HG03108 (cell line): ENCODE results near the gene RSPO1.

ENCODE experiments used
- ATAC-seq: cut with Tn5 transposase; IDR thresholded peaks from one replicate; pipeline ENCODE4 v1.9.1; 2021; ENCODE audit warnings: moderate library complexity; ENCODE audit not compliant: unreplicated experiment

Gene RSPO1

DNA sequence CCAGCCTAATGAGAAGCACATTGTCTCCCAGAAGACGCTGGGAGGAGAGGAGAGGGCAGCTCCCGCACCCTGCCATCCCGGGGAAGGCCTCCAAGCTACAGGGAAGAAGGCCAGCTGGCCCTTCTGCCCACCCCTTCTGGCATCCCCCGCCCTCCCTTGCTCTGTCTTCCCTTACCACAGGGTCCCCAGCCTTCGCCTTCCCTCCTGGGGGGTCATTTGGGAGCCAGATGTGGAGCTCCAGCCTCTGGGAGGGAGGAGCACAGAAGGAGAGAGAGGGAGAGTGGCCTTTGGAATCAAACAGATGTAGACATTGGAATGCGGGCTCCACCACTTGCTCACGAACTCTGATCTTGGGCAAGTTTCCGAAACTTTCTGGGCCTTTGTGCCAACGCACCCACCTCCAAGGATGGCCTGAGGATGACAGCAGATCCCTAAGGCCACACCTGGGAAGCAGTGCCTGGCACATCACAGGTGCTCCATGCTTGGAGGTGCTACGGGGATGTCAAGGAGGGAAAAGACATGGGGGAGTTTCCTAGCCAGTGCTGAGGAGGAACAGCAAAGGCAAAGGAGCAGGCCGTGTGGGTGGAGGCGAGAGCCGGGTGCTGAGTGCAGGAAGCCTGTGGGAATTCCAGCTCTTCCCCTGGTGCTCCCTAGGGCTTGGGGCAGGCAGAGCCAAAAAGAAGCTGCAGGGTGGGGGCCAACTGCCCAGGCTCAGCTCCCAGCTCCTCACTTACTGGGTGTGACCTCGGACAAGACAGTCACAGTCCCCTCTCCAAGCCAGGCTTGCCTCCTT, 23.1 kb upstream of the RSPO1 start:
- no peak for ATAC-seq

DNA sequence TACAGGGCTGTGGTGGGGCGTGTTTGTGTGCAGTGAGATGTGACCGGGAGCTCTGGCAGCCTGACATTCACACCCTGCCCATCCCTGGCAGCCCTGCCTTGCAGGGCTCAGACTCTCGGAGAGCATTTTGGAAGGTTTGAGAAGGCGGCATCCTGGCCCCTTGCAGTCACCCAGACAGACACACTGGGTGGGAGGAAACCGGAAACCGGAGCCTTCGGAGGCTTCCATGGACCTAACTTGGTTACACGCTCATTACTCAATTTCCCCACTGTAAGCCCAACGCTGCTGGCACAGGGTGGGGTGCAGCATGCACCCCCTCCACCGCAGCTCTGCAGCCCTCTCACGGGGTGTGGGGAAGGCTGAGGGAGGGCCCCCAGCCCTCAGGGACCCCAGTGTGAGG, 22.2 kb upstream of the RSPO1 start:
- no peak for ATAC-seq

DNA sequence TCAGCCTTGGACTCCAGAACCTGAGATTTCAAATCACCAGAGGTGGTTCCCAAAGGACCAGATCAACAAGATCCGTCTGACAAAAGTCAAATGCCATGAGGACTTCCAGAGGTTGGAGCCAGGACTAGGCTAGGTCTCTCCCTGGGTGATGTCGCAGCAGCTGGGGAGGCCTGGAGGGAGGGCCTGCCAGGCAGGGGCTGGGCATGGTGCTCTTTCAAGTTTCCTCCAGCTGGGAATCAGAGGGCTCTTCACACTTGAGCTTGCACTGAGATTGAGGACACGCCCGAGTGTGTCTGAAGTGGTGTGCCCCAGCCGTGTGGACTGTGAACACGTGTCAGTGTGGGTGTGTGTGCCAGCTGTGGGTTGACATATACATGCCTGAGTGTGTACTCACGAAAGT, 21.3 kb upstream of the RSPO1 start:
- ATAC-seq, result no peak

GRCh38 chr1:37655274-37655673, 20.6 kb upstream of the RSPO1 start:
- ATAC-seq, result no peak

GRCh38 chr1:37653906-37654305, 19.2 kb upstream of the RSPO1 start:
- no peak for ATAC-seq

DNA sequence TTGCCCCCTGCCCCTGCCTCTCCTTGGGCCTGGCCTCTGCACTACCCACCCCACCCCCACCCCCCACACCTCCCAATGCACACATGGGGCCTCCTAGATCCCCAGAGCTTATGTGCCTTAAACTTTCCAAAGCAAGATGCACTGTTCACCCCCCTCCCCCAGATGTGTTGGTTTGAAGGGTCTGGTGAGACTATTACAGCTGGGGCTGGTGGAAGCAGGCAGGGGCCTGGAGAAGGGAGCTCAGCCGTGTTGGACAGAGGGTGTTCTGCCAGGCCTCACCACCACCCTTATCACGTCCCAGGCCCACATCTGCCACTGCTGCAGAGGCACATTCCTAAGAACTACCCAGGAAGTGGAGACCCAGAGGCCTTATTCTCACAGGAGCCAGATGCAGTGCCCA, 18.3 kb upstream of the RSPO1 start:
- no peak for ATAC-seq

DNA sequence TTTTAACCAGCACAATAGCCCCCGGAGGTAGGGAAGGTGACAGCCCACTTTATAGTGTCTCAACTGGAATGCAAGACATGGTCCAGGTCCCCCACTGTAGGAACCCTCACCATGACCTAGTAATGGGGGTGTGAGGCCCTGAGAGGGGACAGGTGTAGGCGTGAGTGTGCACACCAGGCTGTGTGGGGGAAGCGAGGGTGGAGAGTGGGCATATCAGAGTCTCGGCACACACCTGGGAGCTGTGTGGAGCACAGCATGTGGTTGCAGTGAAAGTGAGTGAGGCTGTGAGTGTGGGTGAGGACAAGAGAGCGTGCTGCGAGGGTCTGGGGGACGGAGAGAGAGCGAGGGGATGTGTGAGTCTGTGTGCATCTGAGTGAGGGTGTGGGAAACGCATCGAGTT, 17.1 kb upstream of the RSPO1 start:
- ATAC-seq, result no peak

GRCh38 chr1:37650721-37651120, 16.0 kb upstream of the RSPO1 start:
- ATAC-seq, result no peak

DNA sequence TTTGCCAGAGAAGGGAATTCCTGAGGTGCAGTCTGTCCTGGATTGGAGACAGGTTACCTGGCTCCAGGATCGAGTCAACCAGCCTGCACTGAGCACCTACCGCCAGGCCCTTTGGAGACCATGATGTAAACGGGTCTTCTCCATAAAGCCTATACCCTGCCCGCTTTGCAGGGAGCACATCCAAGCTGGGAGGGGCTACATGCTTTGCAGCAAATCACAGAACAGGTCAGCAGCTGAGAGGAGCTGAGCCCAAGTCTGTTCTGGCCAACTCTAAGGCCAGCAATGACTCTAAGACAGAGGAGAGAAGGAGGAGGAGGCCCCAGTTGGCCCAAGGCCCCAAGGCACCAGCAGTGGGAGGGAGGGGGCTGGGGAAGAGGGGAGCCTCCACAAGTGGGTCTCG, 15.5 kb upstream of the RSPO1 start:
- no peak for ATAC-seq

GRCh38 chr1:37647281-37647680, 12.6 kb upstream of the RSPO1 start:
- ATAC-seq, result no peak

DNA sequence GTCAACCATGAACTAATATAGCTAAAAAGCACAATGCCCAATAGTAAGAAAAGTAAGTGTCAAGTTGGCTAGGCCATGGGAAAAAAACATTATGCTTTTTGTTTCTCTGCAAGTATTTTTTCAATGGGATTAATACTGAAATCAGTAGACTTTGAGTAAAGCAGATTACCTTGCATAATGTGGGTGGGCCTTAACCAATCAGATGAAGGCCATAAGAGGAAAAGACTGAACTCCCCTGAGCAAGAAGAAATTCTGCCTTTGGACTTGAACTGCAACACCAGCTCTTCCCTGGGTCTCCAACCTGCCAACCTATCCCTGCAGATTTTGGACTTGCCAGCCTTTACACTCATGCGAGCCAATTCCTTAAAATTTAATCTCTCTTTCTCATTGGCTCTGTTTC, 6.4 kb upstream of the RSPO1 start:
- no peak for ATAC-seq

DNA sequence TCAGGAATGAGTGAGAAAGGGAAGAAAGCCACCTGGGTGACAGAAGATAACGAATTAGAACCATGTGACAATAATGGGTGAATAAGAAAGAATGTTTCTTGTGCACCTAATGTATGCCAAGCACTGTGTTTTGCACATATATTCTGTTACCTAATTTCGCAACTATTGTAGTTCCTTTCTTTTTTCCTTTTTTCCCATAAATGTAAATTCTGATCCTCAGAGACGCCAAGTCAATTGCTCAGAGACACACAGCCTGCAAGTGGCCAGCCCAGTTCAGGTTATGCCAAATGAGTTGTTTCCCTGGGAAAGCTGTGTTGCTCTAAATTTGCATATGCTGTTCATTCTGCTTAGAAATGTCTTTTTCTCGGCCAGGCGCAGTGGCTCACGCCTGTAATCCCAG, 1.7 kb upstream of the RSPO1 start:
- no peak for ATAC-seq

DNA sequence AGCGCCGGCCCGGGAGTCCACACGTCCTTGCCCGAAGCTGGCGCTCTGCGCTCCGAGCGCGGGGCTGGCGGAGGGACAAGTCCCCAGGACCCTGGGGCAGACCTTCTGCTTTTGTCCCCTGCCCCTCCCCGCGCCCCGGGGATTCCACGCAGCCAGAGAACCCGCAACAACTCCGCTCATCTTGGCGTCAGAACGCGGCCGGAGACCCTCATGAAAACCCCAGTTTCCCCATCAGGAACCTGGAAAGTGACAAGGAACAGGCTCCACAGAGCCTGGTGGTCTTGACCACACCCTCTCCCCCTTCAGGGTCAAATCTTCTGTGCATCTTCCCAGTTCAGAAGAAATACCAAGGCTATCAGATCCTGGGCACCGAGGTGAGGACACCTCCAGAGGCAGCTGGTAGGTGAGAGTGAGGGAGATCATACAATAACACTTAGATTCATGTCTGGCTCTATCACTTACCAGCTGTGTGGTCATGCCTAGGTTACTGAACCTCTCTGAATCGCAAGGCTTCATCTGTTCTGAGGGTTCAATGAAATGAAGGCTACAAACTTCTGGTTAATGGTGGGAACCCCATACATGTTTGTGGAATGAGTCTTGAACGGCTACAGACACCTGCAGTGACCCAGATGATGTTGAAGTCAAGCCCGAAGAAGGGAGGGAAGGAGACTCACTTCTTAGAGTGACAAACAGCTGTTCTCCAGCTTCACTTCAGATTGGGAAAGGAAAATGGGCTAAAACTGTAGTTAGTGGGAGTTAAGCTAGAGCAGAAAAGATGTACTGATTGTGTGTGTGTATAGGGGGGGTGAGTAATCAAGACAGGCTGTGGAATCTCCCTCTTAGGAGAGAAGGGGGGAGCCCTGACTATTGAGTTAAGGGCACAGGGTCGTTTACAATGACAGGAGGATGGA, 555 bp upstream of the RSPO1 start:
- ATAC-seq, result no peak

GRCh38 chr1:37633938-37634243, 801 bp downstream of the RSPO1 start:
- no peak for ATAC-seq

- ATAC-seq, result no peak
Measured at GRCh38 chr1:37633040-37633937, 1.4 kb downstream of the RSPO1 start.

- no peak for ATAC-seq
Measured at GRCh38 chr1:37631036-37631435, 3.7 kb downstream of the RSPO1 start.

- no peak for ATAC-seq
Measured at GRCh38 chr1:37630426-37631028, 4.2 kb downstream of the RSPO1 start.

DNA sequence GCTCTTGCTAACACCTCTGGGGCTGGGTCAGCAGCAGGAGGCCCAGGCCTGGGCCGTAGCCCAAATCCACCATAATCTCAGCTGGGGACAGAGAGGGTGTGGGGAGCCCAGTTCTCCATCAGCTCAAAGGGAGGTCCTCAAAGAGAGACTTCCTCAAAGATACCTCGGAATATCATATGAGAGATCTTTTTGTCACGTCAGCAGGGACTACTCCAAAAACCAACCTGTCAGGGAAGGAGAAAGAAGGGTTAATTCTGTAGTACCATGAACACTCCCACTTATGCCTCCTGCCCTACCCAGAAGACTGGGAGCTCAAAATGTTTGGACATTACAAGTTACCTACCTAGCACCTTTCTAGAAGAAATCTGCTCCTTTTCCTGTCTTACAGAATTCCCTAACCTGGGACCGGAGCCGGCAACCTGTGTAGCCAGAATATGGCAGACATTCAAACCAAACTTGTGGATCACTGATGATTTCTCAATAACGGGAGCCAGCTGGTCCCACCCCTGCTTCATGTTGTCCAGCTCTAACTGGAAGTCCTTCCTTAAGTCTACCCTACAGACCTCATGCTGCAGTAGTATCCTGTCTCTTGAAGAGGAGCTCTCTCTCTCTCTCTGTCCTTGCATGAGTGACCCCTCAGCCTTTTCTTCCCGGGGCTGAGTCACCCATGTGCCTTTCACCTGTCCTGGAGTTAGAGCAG, 4.8 kb downstream of the RSPO1 start:
- no peak for ATAC-seq

DNA sequence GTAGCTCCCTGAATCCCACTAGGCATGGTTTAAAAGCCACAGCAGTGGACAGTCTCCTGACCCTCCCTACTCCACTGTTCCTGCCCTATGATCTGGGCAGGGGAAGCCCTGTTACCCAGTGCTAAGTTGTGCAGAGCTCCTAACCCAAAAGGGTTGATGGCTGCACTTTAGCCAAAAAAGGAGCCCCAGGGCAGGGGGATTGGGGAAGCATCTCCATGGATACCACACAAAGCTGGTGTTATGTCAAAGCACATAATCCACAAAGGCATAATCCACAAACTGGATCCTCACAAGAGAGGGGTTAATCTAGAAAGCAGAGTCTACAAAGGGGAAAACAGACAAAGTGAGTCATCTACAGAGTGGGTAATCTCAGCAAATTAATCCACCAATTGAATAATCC, 5.7 kb downstream of the RSPO1 start:
- ATAC-seq, result no peak

DNA sequence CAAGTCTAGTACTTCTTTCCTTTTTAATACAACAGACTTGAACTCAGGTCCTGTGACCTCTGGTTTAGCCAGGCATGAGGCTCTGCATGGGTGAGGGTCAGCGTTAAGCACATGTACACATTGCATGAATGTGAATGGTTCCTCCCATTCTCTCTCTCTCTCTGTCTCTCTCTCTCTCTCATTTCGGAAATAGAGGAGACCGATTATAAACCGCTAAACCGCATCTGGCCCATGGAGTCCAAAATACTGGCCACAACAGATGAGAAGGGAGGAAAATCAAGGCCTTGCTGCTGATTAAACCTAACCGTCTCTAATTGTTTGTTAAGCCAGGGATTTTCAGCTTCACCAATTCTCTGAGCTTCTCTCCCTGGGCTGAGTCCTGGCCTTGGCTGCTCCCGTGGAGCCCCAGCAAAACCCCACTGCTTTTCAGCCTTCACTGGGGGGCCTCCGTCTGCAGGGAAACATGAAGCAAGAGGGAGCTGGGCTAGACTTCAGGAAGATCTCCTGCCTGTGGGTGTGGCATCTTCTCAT, 6.6 kb downstream of the RSPO1 start:
- ATAC-seq, result no peak
